Measurements from ENCODE around the gene DACH1.

The DACH1 gene

GRCh38 chr13:71772361-71772760 lies 94.6 kb downstream of the DACH1 start:
- H3K4me3 ChIP-seq (ENCODE audit: low read depth, low read length): no peak overlapping the region

DNA sequence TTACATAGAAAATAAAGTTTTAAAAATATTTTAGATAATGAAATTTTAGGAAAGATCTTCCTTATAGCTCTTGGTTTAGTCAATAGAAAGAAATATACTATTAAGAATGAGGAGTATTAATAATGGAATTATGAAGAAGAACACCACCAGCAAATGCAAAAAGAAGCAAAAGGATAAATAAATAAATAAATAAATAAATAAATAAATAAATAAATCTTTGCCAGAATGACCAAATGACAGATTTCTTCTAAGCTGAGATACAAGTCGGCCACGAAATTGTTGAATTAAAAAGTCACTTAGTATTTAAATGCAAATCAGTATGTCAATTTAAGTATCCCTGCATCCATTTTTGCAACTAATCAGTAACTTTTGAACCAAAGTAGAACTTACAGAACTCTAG lies 95.9 kb downstream of the DACH1 start:
- TF ChIP-seq, protein P1, sequence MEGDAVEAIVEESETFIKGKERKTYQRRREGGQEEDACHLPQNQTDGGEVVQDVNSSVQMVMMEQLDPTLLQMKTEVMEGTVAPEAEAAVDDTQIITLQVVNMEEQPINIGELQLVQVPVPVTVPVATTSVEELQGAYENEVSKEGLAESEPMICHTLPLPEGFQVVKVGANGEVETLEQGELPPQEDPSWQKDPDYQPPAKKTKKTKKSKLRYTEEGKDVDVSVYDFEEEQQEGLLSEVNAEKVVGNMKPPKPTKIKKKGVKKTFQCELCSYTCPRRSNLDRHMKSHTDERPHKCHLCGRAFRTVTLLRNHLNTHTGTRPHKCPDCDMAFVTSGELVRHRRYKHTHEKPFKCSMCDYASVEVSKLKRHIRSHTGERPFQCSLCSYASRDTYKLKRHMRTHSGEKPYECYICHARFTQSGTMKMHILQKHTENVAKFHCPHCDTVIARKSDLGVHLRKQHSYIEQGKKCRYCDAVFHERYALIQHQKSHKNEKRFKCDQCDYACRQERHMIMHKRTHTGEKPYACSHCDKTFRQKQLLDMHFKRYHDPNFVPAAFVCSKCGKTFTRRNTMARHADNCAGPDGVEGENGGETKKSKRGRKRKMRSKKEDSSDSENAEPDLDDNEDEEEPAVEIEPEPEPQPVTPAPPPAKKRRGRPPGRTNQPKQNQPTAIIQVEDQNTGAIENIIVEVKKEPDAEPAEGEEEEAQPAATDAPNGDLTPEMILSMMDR (IDR thresholded peaks at IDR 0.05; ENCODE audit: control insufficient read depth, extremely low read depth, insufficient read depth): no peak

More at GRCh38 chr13:71772361-71772760, 94.6 kb downstream of the DACH1 start:
- DNase-seq (ENCODE audit: low read depth): no peak
- TF ChIP-seq, protein P1 (IDR thresholded peaks at IDR 0.05; ENCODE audit: control insufficient read depth, extremely low read depth, insufficient read depth): no peak

DNA sequence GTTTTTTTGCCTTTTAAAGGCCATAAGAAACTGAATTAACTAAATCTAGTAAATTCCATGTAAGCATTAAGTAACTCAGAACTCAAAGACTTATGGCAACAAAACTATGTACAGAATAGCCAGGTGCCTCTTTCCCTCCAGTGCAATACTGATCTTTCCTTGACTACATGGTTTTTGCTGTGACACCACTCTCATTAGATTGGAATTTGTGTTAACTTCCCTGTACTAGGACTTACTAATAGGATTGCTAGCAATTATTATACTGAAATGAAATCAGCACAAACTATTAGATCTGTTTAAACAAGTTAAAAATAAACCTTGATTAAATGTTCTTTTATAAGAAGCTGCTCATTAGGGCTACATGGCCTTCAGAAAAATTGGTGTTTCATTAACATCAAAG lies 96.3 kb downstream of the DACH1 start:
- TF ChIP-seq, protein P1 (IDR thresholded peaks at IDR 0.05; ENCODE audit: control insufficient read depth, extremely low read depth, insufficient read depth): no peak
- H3K4me3 ChIP-seq (ENCODE audit: low read depth, low read length): no peak overlapping the region
- no peak for DNase-seq (ENCODE audit: low read depth)

More for the DNA sequence above, 95.9 kb downstream of the DACH1 start:
- no peak overlapping the region for H3K4me3 ChIP-seq (ENCODE audit: low read depth, low read length)
- no peak for DNase-seq (ENCODE audit: low read depth)

GRCh38 chr13:71768881-71769280 lies 98.1 kb downstream of the DACH1 start:
- TF ChIP-seq, protein P1 (IDR thresholded peaks at IDR 0.05; ENCODE audit: control insufficient read depth, extremely low read depth, insufficient read depth): no peak
- no peak for DNase-seq (ENCODE audit: low read depth)
- H3K4me3 ChIP-seq (ENCODE audit: low read depth, low read length): no peak overlapping the region

DNA sequence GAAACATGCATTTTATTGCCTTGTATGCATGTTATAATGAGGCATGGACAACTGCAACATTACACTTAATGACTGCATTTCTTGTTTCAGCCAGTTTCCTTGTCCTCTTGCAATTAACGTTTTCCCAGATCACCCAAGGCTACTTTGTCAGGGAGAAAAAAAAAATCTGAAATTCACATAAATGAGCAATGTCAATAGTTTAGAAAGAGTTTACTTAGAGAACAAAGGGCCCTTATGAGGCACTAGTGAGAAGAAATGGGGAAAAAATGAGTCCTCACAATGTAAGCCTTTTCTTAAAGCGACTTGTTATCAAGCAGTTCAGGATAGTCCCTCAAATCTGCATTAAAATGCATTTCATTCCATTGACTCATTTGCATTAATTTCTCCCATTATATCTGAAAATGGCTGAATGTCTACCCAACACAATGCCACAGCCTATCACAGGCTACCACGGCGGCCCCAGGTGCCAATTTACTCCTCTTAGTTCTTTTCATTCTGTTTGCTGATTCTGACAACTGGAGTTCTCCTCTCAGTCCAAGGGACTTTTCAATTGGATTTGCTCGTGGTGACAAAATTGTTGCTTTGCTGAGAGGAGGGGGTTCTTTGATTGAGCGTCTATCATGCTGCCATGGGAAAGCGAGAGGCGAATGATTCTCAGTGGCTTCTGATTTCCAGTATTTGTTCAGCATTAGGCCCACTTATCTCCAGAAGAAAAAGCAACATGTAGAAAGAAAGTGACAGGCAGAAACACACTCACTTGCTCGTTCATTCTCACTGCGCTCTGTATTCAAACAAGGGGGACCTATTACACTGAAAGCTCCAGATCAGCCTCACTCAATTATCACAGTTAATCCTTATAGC lies 107.1 kb downstream of the DACH1 start:
- H3K4me3 ChIP-seq (ENCODE audit: low read depth, low read length): no peak overlapping the region
- no peak for DNase-seq (ENCODE audit: low read depth)
- TF ChIP-seq, protein P1 (IDR thresholded peaks at IDR 0.05; ENCODE audit: control insufficient read depth, extremely low read depth, insufficient read depth): no peak

DNA sequence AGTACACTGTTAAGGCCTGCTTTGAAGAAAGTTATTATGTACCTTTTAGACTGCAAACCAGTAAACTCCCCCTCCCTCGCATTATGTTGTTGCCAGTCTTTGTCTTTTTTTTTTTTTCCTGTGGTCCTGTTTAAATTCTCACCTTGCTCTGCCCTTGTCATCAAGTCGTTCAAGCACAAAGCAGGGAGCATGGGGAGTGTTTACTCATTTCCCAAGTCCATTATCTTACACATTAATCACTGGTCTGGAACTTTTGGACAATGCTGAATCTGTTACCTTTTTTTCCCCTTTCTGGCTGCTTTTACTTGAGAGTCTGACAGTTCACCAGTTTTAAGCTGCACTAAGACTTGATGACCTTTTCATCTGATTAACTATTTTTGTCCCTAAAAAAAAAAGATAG lies 108.2 kb downstream of the DACH1 start:
- TF ChIP-seq, protein P1 (IDR thresholded peaks at IDR 0.05; ENCODE audit: control insufficient read depth, extremely low read depth, insufficient read depth): no peak
- no peak for DNase-seq (ENCODE audit: low read depth)
- H3K4me3 ChIP-seq (ENCODE audit: low read depth, low read length): no peak overlapping the region
